Right renal pelvis (tissue), 4 donors: Measurements from ENCODE around the gene CMSS1. TPM values are rescaled to one million over a fixed set of nuclear protein-coding genes. Genes with fewer than 3 reads are reported as not detected.
A peak's percentile ranks its signal among the peaks of the same experiment; 100 is the strongest.

ENCODE experiments used
- DNase-seq, 4 donors: peaks; one replicate each; pipeline ENCODE4 v3.0.0-alpha.2; 2013; ENCODE audit warnings: low read depth in 4 of 4, low spot score in 3 of 4, missing footprints in 1 of 4
- polyA plus RNA-seq, 4 donors: library from polyadenylated mRNA; unstranded; fragments of 120-200 nt; gene quantifications; one replicate each; pipeline ENCODE4 v1.2.1, GENCODE V29; 2013; ENCODE audit not compliant: insufficient read length in 4 of 4

Gene CMSS1
- polyA plus RNA-seq, 4 donors, result 39.3 to 42.3 (median 40.5) TPM

- no peak for DNase-seq
These were observed 55.2 kb downstream of the CMSS1 start for GRCh38 chr3:99872923-99873254.

DNA sequence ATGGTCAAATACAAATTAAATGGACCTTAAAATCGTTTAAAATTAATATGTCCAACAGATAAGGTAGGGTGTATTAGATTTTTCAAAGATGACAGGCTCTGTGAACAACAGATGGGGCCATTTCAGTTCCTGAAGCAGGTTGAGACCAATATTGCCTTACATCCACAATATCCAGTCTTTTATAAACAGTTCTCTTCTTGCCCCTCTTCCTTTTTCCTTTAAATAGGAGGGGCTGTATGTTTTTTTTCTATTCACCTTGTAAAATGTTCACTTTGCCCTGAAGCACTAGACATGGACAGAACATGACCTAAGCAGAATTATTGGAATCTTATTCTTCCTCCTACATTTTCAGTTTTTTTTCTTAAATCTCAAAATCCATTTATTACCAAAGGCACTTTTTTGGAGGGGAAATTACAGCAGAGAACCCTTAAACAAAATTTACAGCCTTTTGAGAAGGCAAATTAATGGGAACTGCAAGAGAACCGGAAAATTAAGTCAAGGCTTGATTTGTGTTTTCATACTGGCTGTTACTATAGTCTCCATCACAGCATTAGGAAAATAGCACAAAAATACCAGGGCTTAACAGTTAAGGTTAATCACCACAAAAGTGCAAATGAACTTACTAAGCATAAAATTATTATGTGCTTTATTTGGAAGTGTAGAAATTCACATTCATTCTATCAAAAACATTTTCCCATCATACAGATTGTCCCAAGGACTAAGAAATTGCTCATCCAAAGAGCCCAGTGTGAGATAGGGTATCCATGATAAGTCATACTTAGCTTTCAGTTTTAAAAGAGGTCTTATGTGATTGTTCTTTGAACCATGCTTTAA lies 55.8 kb downstream of the CMSS1 start:
- no peak for DNase-seq

DNA sequence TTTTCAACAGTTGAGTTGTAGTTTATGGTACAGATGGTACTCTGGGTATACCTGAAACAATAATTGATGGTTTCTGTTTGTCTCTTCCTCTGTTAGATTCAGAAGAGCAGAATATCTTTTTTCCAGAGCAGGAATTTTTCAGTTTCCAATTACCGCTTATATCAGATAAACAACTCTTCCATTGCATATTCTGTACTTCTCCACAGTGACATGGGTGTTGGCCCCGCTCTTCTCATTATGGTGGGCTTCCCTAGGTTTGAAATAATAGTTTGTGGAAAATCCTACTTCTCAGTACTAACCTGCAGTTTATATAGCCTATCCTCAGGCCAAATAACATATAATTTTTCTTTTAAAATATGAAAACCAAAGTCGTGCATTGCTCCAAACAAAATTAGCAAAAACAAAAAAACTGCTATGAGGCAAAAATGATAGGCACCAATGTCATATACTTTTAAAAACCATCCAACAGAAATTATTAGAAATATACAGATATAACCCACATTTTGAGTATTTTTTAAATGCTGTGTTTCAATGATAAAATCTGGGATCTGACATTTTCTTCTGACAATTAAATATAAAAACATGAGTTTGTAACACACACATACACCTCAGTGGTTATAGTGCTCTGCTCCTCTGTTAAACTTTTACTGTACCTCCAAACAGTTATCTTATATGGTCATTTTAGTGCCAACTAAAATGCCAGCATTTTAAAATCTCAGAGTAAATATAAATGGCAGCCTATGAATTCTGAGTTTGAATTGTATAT lies 56.8 kb downstream of the CMSS1 start:
- DNase-seq, result no peak

DNA sequence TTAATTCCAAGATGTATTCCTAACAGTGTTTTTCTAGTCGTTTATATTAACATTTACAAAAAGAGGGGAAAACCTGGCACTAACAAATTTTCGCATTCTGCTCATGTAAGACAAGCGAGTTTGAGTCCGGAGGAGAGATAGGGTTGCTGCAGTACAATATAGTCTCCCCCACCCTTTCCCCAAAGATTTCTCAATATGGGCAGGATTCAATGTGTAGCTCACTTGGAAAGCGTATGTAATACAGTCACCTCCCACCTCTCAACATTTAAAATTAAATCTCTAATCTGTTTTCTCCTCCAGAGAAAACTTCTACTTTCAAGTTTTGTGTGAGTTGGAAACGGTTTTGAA lies 57.9 kb downstream of the CMSS1 start:
- no peak for DNase-seq

GRCh38 chr3:99875929-99876841 lies 58.5 kb downstream of the CMSS1 start:
- DNase-seq, result peak in 3 of 4 donors; percentile 61 to 77 (median 76)

DNA sequence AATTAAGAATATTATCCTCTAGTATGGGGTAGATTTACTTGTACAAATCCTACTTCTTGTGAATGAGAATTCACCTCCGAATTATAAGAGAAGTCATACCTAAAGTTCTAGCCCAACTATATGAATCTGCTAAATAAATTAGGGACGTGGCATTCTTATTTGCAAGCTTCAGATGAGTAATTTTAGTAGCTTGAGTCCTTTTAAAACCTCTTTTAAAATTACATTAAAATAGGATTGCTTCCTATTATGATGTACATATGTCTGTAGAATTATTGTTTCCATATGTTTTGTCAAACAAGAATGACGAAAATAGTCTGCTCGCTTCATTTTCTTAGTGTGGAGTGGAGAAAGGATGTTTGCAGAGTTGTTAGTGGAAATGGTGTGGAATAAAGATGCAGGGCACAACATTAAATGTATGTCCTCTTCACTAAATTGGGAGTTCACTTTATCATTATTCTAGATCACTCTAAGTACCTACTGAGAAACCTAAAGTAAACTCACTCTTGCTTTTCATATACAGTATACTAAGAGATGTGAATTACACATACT lies 59.4 kb downstream of the CMSS1 start:
- DNase-seq, result no peak

DNA sequence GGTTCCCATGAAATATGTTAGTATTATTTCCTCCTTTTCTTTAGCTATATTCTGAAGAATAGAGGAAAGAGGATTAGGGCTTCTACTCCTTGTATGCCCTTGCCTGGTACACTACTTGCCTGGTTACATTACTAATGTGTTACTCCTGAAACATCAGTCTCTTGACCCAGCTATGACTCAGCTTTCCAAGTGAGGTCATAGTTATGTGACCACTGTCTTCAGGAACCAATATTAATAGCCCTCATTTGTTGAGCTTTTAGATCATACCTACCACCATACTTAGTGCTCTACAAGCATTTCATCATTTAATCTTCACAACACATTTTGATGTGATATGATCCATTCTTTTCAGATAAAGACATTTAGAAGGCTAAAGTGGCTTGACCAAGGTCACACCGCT lies 60.3 kb downstream of the CMSS1 start:
- no peak for DNase-seq

DNA sequence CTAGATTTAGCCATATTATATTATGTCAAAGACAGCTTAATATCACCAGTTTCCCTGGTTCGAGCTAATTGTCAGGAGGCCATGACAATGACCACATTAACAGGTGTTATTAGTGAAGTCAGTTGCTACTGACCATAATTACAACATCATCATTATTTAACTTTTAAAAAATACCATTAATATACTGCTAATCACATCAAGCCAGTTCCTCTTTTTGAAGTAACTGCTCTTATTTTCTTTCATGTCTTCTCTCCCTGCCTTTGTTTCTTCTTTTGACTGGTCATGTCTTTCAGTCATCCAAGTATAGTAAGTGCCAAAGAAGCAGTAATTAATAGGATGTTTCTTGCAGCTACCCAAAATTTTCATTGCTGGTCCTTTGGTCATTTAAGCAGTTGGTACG lies 61.6 kb downstream of the CMSS1 start:
- no peak for DNase-seq

- no peak for DNase-seq
These were observed 63.5 kb downstream of the CMSS1 start for GRCh38 chr3:99881121-99881524.

- no peak for DNase-seq
These were observed 64.9 kb downstream of the CMSS1 start for GRCh38 chr3:99882436-99883137.

DNA sequence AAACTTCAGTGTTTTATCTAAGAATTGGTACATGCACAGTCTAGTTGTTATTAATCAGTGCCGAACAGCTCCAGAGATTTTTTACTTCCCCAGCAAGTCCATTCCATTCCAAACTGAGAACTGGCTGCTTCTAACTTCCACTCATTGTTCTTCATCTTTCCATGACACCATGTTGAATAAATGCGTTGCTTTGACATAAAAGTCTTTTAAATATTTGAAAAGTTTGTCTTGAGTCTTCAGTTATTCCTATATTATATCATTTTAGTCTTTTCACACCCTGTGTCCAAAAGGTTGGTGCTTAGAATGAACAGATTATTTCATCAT lies 65.4 kb downstream of the CMSS1 start:
- DNase-seq, result no peak

DNA sequence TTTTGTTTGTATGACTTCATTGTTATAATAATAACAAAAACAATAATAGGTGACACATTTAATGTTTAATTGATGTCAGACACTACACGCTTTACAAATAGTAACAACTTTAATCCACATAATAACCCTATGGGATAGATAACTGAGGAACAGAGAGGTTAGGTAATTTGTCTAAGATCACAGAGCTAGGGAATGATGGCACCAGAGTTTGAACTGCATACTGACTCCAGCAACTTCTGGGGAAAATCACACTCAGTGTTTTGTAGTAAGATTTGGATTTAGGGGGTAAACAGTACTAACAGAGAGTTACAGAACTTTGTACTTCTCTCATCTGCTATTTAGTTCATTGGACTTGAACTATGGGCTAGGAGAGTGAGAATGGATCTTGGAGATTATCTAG lies 66.0 kb downstream of the CMSS1 start:
- no peak for DNase-seq

GRCh38 chr3:99884484-99884883 lies 66.8 kb downstream of the CMSS1 start:
- DNase-seq, result no peak

DNA sequence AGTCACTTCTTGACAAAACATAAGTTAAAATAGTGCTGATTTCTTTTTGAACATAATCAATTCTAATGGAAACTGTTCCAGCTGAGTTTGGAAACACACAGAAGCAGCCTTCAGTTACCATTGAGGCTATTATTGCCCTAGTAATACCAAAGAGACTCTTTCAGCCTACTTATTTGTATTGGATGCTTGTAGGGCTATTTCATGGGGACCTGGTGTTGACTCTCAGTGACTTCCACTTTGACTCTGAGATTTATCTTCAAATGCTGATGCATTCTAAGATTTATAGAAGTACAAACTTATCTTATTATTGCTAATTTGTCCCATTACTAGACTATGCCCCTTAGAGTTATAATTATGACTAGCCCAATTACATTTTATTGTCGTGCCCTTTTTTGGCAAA lies 67.4 kb downstream of the CMSS1 start:
- no peak for DNase-seq

DNA sequence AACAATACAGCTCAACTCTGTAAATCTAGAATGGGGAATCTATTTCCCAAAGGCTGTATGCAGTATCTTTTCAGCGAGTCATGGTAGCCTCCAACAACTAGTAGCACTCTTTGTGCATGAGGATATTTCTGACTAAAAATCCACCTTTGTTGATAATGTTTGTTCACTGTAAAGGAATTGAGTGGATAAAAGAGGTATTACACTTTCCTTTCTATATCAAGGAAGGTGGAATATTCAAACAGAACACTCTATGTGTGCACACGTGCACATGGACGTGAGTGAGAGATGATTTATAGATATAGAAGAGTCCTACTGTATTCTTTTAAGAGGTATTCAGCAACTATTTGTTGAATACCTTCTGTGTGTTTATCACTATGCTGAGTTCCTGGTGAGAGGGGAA lies 68.2 kb downstream of the CMSS1 start:
- no peak for DNase-seq

GRCh38 chr3:99891610-99892285 lies 74.1 kb downstream of the CMSS1 start:
- no peak for DNase-seq

GRCh38 chr3:99892332-99892731 lies 74.7 kb downstream of the CMSS1 start:
- DNase-seq, result no peak

- DNase-seq, result no peak
These were observed 77.6 kb downstream of the CMSS1 start for GRCh38 chr3:99895131-99895696.

DNA sequence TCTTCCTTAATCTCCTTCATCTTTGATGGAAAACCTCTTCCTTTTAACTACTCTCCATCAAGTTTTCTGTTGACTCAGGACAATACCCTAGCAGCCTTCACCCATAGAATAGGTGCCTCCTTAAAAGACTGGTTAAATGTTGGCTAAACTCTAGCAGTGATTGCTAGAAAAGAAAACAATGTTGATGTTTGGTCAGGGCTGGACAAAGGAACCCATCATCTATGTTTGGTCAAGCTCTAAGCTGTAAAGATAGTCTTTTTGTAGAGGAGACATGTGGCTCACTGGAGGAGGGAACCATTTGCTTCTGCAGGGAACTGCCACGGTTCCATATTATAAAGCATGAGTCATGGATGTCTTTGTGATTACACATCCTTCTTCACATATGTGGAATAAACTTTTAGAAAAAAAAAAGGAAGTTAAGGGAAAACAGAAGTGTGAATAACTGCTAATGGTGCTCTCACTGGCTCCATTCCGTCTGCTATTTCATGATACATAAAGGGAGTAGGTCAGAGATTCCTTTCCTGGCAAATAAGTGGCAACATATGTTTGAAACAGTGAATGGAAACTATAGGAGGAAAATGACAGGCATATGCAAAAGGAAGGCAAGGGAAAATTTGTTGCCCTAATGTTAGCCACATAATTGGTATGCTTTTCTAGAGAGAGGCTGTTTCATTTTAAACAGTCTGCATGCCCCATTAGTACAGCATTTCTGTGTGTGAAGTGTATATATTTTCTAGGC lies 78.2 kb downstream of the CMSS1 start:
- DNase-seq, result no peak
